Neural cell (in vitro differentiated cells): ENCODE measurements around the gene TRIM24. TPM values are rescaled to one million over a fixed set of nuclear protein-coding genes. Genes with fewer than 3 reads are reported as not detected.

ENCODE experiments used
- H2AFZ ChIP-seq: fragments of 200-600, 300-800 bp; sonication (generic), shearing (Covaris generic); 2 replicates; pipeline ENCODE4 v1.6.0; 2014; ENCODE audit warnings: low read depth, mild to moderate bottlenecking, antibody characterized with exemption, low read length, moderate library complexity
- H3F3A ChIP-seq: fragments of 200-600 bp; shearing (Covaris generic); 2 replicates; pipeline ENCODE4 v1.6.1; 2016; ENCODE audit warnings: mild to moderate bottlenecking, moderate library complexity, mixed read lengths, antibody characterized with exemption, low read length; ENCODE audit not compliant: insufficient read depth, poor library complexity, severe bottlenecking
- H3K27ac ChIP-seq: fragments of 200-600, 300-800 bp; sonication (generic), shearing (Covaris generic); 2 replicates; pipeline ENCODE4 v1.5.1; 2014; ENCODE audit warnings: mild to moderate bottlenecking, low read length, moderate library complexity
- H3K27me3 ChIP-seq: fragments of 300-800, 200-600 bp; sonication (generic), shearing (Covaris generic); 2 replicates; pipeline ENCODE4 v1.6.0; 2014; ENCODE audit warnings: mild to moderate bottlenecking, low read depth, low read length, moderate library complexity; ENCODE audit not compliant: insufficient read depth
- H3K36me3 ChIP-seq: fragments of 300-800, 200-600 bp; sonication (generic), shearing (Covaris generic); 2 replicates; pipeline ENCODE4 v1.5.1; 2014; ENCODE audit warnings: mild to moderate bottlenecking, antibody characterized with exemption, low read length, moderate library complexity; ENCODE audit not compliant: insufficient read depth
- H3K4me2 ChIP-seq: fragments of 300-800, 200-600 bp; sonication (generic), shearing (Covaris generic); 2 replicates; pipeline ENCODE4 v1.6.0; 2014; ENCODE audit warnings: mild to moderate bottlenecking, low read length
- H3K4me3 ChIP-seq: fragments of 300-800, 200-600 bp; sonication (generic), shearing (Covaris generic); 2 replicates; pipeline ENCODE4 v1.5.1; 2014; ENCODE audit warnings: mild to moderate bottlenecking, low read length, moderate library complexity
- H3K79me2 ChIP-seq: fragments of 200-600 bp; shearing (Covaris generic); replicated peaks from 2 replicates; pipeline ENCODE4 v1.6.0; 2014; ENCODE audit warnings: mild to moderate bottlenecking, low read length, moderate library complexity; ENCODE audit not compliant: insufficient read depth
- H3K9ac ChIP-seq: fragments of 300-800, 200-600 bp; sonication (generic), shearing (Covaris generic); 2 replicates; pipeline ENCODE4 v1.6.1; 2016; ENCODE audit warnings: mild to moderate bottlenecking, low read length, mixed read lengths
- H3K9me2 ChIP-seq: fragments of 200-600 bp; shearing (Covaris generic); 2 replicates; pipeline ENCODE4 v1.6.1; 2016; ENCODE audit warnings: mild to moderate bottlenecking, low read length, mixed read lengths; ENCODE audit not compliant: insufficient read depth
- H3K9me3 ChIP-seq: fragments of 200-600, 300-800 bp; sonication (generic), shearing (Covaris generic); 2 replicates; pipeline ENCODE4 v1.6.1; 2016; ENCODE audit warnings: mild to moderate bottlenecking, mixed run types, low read length, moderate library complexity, mixed read lengths
- H4K20me1 ChIP-seq: fragments of 200-600 bp; shearing (Covaris generic); 2 replicates; pipeline ENCODE4 v1.6.1; 2016; ENCODE audit warnings: mild to moderate bottlenecking, mixed run types; ENCODE audit not compliant: insufficient read depth
- CTCF ChIP-seq: fragments of 450-650 bp; IDR thresholded peaks from 2 replicates; pipeline ENCODE4 v1.5.1; 2014; ENCODE audit warnings: antibody characterized with exemption, mild to moderate bottlenecking, moderate library complexity; ENCODE audit not compliant: poor library complexity, severe bottlenecking
- EP300 ChIP-seq: fragments of 450-650 bp; conservative IDR thresholded peaks from 2 replicates; pipeline ENCODE4 v1.6.1; 2014; ENCODE audit warnings: antibody characterized with exemption, mild to moderate bottlenecking, moderate library complexity; ENCODE audit not compliant: poor library complexity, severe bottlenecking
- EZH2 ChIP-seq: fragments of 200-600, 300-800 bp; shearing (Covaris generic), sonication (generic); IDR thresholded peaks from 2 replicates; pipeline ENCODE4 v1.6.1; 2014; ENCODE audit warnings: antibody characterized with exemption, low read length, borderline replicate concordance, mild to moderate bottlenecking; ENCODE audit not compliant: insufficient read depth, poor library complexity, severe bottlenecking
- MXI1 ChIP-seq: fragments of 450-650 bp; conservative IDR thresholded peaks from 2 replicates; pipeline ENCODE4 v1.6.1; 2014; ENCODE audit warnings: antibody characterized with exemption, mild to moderate bottlenecking; ENCODE audit not compliant: poor library complexity, severe bottlenecking
- POLR2AphosphoS5 ChIP-seq: IDR thresholded peaks from 2 replicates; pipeline ENCODE4 v1.6.1; 2012
- RAD21 ChIP-seq: fragments of 450-650 bp; conservative IDR thresholded peaks from 2 replicates; pipeline ENCODE4 v1.6.1; 2014; ENCODE audit warnings: antibody characterized with exemption, mild to moderate bottlenecking, moderate library complexity
- REST ChIP-seq: IDR thresholded peaks from 2 replicates; pipeline ENCODE4 v1.6.1; 2012; ENCODE audit warnings: borderline replicate concordance
- SMC3 ChIP-seq: fragments of 450-650 bp; conservative IDR thresholded peaks from 2 replicates; pipeline ENCODE4 v1.6.1; 2014; ENCODE audit warnings: antibody characterized with exemption, mild to moderate bottlenecking, moderate library complexity; ENCODE audit not compliant: poor library complexity
- TAF1 ChIP-seq: IDR thresholded peaks from 2 replicates; pipeline ENCODE4 v1.6.1; 2012; ENCODE audit warnings: low read depth
- polyA plus RNA-seq: library from polyadenylated mRNA; depleted of rRNA; stranded (reverse); fragments of >200 nt; gene quantifications from 2 replicates; pipeline ENCODE4 v1.2.3, GENCODE V29; 2014

TRIM24 gene
- polyA plus RNA-seq, 1 donor from 2014 or later = 47.1 TPM

- Histone ChIP-seq H3K9me3 (no peaks in the 10 kb centered on the region), H3K36me3 (peaks cover 21% of the 10 kb centered on the region), H3F3A (no peaks in the 10 kb centered on the region), H3K4me3 (no peak overlapping the region), H3K79me2 (no peaks in the 10 kb centered on the region), H4K20me1 (no peaks in the 10 kb centered on the region), H3K9me2 (no peaks in the 10 kb centered on the region), H3K4me2 (no peak overlapping the region), H3K9ac (no peak overlapping the region), H3K27ac (no peak overlapping the region), H3K27me3 (no peaks in the 10 kb centered on the region), H2AFZ (no peak overlapping the region)
- TF ChIP-seq MXI1 = no peak
- no peak for TF ChIP-seq REST
- no peak for TF ChIP-seq TAF1
- TF ChIP-seq EZH2 = no peak
- no peak for TF ChIP-seq RAD21
- no peak for TF ChIP-seq POLR2AphosphoS5
Measured at GRCh38 chr7:138575897-138576428, 115.9 kb downstream of the TRIM24 start.

- no peak overlapping the region for H3K9ac ChIP-seq
- no peak for TF ChIP-seq POLR2AphosphoS5
- TF ChIP-seq EZH2 = no peak
- TF ChIP-seq SMC3 = no peak
- TF ChIP-seq MXI1 = no peak
- no peak for TF ChIP-seq REST
- TF ChIP-seq CTCF = no peak
- TF ChIP-seq EP300 = no peak
- TF ChIP-seq TAF1 = no peak
- TF ChIP-seq RAD21 = no peak
- peaks cover 26% of the 10 kb centered on the region for H3K36me3 ChIP-seq
- H3F3A ChIP-seq = no peaks in the 10 kb centered on the region
- H3K4me2 ChIP-seq = no peak overlapping the region
- H3K27me3 ChIP-seq = no peaks in the 10 kb centered on the region
- H2AFZ ChIP-seq = no peak overlapping the region
- no peak overlapping the region for H3K27ac ChIP-seq
- no peak overlapping the region for H3K4me3 ChIP-seq
- no peaks in the 10 kb centered on the region for H3K79me2 ChIP-seq
- H4K20me1 ChIP-seq = no peaks in the 10 kb centered on the region
- H3K9me3 ChIP-seq = no peaks in the 10 kb centered on the region
- H3K9me2 ChIP-seq = no peaks in the 10 kb centered on the region
Measured at GRCh38 chr7:138579136-138579535, 119.1 kb downstream of the TRIM24 start.
